GM21717 (cell line): Measurements from ENCODE around the gene INSIG2.
A peak's percentile ranks its signal among the peaks of the same experiment; 100 is the strongest.

ENCODE experiments used
- ATAC-seq: cut with Tn5 transposase; IDR thresholded peaks from one replicate; pipeline ENCODE4 v1.9.1; 2021; ENCODE audit warnings: mild to moderate bottlenecking, moderate library complexity; ENCODE audit not compliant: unreplicated experiment

The INSIG2 gene

DNA sequence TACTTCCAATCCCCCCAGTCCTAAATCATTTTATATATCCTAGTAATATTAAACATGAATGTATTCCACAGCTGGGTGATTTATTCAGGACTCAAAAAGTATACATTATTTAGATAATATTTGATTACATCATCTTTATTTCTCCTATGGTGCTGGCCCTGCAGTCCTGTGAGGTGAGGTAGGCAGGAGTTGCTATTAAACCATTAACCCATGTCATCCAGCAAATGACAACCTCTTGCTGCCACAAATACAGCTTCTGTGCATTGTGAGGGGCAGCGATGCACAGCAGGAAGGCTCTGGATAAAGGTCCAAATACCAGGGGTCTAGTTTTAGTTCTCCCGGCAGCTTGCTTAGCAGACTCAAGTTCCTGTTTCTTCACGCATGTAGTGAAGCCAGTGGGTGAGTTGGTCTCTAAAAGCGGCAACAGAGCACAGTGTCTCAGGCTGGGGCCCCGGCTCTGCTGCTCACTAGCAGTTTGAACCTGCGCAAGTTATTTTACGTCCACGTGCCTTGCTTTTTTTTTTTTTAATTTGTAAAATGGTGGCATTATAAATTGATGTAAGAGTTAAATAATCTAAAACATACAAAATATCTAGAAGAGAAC is 36.1 kb downstream of the INSIG2 start:
- ATAC-seq = no peak

GRCh38 chr2:118127250-118127649 is 39.0 kb downstream of the INSIG2 start:
- no peak for ATAC-seq

- ATAC-seq = no peak
Measured at GRCh38 chr2:118128826-118129225, 40.6 kb downstream of the INSIG2 start.

- ATAC-seq = no peak
Measured at GRCh38 chr2:118130385-118130784, 42.1 kb downstream of the INSIG2 start.

- no peak for ATAC-seq
Measured at GRCh38 chr2:118131771-118132170, 43.5 kb downstream of the INSIG2 start.

GRCh38 chr2:118133916-118134315 is 45.6 kb downstream of the INSIG2 start:
- no peak for ATAC-seq

DNA sequence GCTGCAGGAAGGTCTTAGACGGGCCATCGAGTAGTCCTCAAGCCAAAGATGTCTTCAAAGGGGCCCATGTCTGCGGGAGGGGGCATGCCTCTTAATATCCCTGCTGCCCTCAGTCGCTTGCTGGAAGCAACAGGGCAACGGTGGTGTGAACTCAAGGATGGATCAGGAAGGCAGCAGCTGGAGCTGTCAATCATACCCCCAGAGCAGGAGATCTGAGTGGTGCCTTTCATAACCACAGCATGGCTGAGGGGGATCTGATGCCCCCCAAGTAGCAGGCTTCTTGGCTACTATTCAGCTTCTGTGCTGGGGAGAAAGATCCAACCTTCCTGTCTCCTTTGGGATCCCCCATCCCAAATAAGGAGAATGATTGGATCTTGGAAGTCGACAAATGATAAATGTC is 46.4 kb downstream of the INSIG2 start:
- ATAC-seq = no peak

- ATAC-seq = no peak
Measured at GRCh38 chr2:118145207-118145606, 56.9 kb downstream of the INSIG2 start.

GRCh38 chr2:118145806-118146205 is 57.5 kb downstream of the INSIG2 start:
- ATAC-seq = no peak

DNA sequence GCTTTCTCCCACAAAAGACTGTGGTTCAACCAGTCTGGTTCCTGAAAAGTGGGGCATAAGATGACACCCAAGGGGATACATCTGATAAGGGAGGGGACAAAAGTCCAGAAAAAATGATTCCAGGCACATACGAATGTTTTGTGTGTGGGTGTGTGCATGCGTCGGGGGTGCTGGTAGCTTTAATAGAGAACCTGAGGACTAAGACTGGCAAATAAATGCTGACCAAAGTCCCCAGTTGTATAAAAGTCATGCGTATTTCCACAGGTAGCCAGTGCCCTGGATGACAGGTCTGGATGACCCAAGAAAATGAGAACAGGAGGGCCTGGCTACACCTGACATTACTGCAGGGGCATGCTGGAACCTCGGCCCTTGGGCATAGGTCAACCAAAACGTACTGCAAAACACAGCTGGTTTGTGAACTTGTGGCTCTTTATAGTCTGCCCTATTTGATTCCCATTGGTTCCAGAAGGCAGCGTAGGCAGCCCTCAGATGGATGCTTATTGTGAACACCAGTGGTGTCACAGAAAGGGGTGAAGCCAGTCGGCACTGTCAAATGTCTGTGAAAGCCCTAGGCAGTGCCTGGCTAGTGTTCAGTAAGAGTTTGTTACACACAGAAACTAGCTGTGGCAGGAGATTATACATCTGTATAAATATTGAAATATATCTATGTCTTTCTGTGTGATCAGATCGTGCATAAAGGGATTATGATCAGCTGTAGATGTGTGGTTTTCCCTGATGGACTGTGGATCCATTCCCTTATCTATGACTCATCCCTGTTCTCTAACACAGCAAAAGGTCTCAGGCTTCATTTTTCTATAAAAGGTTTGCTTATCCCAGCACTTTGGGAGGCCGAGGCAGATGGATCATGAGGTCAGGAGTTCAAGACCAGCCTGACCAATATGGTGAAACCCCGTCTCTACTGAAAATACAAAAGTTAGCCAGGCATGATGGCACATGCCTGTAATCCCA is 58.3 kb downstream of the INSIG2 start:
- ATAC-seq = no peak

DNA sequence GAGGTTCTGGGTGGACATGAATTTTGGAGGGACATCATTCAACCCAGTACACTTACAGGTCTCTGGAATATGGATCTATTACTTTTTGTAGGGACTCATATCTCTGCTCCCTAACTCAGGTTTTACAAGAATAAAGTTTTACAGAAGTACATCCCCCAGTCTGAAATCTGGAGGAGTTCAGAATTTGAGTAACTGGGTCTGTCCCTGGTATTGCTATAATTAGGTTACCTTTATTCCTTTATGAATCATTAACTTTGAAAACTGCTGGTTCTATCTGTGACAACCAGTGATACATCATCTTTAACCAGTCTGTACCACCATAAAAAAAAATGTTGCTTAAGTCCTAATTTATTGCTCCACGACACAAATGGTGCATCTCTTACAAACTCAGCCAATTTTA is 59.9 kb downstream of the INSIG2 start:
- peak; percentile 62 for ATAC-seq

- no peak for ATAC-seq
Measured at GRCh38 chr2:118148809-118149208, 60.5 kb downstream of the INSIG2 start.

DNA sequence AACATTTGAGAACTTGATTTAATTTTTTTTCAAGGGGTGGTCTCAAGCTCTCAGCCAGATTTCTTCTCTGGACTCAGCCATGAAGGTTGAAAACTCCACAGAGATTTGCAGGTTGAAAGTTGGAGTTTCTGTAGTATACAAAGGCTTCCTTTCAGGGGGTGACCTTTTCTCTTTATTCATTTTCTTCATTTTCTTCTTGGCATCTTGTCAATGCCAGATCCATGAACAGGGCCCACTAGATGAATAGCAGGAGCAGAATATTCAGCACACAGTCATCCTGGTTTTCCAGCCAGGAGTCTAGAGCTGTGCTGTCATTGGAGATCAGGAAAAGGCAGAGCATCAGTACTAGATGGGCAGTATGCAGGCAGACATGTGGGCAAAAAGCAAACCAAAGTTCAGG is 62.0 kb downstream of the INSIG2 start:
- ATAC-seq = no peak

GRCh38 chr2:118151831-118152230 is 63.6 kb downstream of the INSIG2 start:
- no peak for ATAC-seq

DNA sequence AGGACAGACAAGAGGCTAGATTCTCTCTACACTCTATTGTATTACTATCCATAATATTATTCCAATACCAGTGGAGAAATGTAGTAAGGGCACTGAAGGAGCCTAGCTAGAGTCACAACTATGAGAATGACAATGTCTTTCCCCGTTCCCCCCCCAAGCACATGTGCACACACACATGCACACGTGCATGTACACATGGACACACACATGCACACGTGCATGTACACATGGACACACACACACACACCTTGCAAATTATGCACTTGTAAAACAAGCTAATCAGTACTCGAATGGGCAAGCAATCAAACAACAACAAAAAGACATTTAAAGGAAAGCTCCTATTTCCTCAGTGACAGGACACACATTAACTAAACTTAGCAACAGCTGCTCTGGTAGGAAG is 65.2 kb downstream of the INSIG2 start:
- ATAC-seq = no peak

DNA sequence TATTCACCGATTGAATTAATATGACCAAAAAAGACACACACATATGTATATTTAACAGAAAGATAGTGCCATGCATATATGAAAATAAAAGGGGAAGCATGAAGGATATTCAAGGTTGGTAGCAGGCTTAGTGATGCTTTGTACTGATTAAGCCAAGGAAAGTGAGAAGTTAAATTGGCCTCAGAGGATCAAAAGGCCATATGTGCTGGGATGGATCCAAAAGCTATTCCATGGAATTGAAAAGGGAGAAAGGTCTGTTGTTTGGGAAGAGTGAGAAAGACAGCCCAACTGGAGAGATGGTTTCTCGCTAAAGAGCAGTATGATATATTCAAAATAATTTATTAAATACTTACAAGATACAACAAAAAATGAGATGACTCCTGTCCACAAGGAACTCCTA is 65.9 kb downstream of the INSIG2 start:
- ATAC-seq = no peak
